ENCODE measurements around the gene NXN.

NXN gene

GRCh38 chr17:979539-980405, at the start of gene NXN:
TSS of gene NXN (minus strand) at chr17:979776.
- DNase-seq: peak; percentile 78

GRCh38 chr17:1027044-1027443, 47.5 kb upstream of the NXN start:
- DNase-seq: no peak

- no peak for DNase-seq
Observed at GRCh38 chr17:1026599-1026975, 47.0 kb upstream of the NXN start.

GRCh38 chr17:1025733-1026598, 46.4 kb upstream of the NXN start:
- DNase-seq: no peak

- no peak for DNase-seq
Observed at GRCh38 chr17:1024076-1024475, 44.5 kb upstream of the NXN start.

- no peak for DNase-seq
Observed at GRCh38 chr17:1022278-1023024, 42.9 kb upstream of the NXN start.

- DNase-seq: no peak
Observed at GRCh38 chr17:1021147-1021546, 41.6 kb upstream of the NXN start.

- no peak for DNase-seq
Observed at GRCh38 chr17:1019451-1019850, 39.9 kb upstream of the NXN start.

- no peak for DNase-seq
Observed at GRCh38 chr17:1018547-1018946, 39.0 kb upstream of the NXN start.

- no peak for DNase-seq
Observed at GRCh38 chr17:1013729-1014090, 34.1 kb upstream of the NXN start.

GRCh38 chr17:1012823-1013728, 33.5 kb upstream of the NXN start:
- no peak for DNase-seq

- DNase-seq: no peak
Observed at GRCh38 chr17:1011760-1012735, 32.5 kb upstream of the NXN start.

GRCh38 chr17:1011138-1011537, 31.6 kb upstream of the NXN start:
- no peak for DNase-seq

GRCh38 chr17:1010586-1010985, 31.0 kb upstream of the NXN start:
- no peak for DNase-seq

- no peak for DNase-seq
Observed at GRCh38 chr17:1010086-1010450, 30.5 kb upstream of the NXN start.

- DNase-seq: no peak
Observed at GRCh38 chr17:1009229-1010085, 29.9 kb upstream of the NXN start.

GRCh38 chr17:1008008-1008761, 28.6 kb upstream of the NXN start:
- DNase-seq: no peak

GRCh38 chr17:1007310-1008007, 27.9 kb upstream of the NXN start:
- no peak for DNase-seq

- peak; percentile 18 for DNase-seq
Observed at GRCh38 chr17:1006054-1006453, 26.5 kb upstream of the NXN start.
